ENCODE data around the gene SOCS4.
A peak's percentile ranks its signal among the peaks of the same experiment; 100 is the strongest.

Gene SOCS4

DNA sequence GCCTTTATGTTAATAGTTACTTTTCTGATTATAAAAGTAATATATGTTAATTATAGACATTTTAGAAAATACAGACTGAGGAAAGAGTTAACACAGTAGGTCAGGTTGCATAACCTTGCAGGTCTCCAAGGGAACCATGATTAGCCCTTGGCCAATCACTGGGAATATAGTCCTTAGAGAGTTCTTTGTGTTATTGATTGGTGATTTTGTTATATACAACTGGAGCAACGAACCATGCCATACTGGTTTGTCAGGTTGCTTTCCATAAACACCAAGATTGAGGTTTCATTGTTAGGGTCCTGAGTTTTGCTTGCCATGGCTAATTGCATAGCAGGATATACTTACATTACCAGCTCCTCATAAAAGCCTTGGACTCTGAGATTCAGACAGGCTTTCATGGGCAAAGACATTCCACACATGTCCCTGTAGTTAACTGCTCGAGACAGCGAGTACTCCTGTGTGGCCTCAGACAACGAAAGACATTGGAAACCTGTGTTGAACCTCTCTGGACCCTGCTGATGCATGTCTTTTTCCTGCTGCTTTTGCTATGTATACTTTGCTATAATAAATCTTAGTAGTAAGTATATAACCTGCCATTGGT, 58.1 kb downstream of the SOCS4 start:
- DNase-seq (ENCODE audit: low read depth in 2 of 3, low spot score in 2 of 3), result no peak

DNA sequence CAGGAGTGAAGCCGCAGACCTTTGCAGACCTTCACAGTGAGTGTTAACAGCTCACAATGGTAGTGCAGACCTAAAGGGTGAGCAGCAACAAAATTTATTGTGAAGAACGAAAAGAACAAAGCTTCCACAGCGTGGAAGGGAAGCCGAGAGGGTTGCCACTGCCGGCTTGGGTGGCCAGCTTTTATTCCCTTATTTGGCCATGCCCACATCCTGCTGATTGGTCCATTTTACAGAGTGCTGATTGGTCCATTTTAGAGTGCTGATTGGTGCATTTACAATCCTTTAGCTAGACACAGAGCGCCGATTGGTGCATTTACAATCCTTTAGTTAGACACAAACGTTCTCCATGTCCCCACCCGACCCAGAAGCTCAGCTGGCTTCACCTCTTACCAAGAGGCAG, 59.9 kb downstream of the SOCS4 start:
- DNase-seq (ENCODE audit: low read depth in 2 of 3, low spot score in 2 of 3), result no peak

DNA sequence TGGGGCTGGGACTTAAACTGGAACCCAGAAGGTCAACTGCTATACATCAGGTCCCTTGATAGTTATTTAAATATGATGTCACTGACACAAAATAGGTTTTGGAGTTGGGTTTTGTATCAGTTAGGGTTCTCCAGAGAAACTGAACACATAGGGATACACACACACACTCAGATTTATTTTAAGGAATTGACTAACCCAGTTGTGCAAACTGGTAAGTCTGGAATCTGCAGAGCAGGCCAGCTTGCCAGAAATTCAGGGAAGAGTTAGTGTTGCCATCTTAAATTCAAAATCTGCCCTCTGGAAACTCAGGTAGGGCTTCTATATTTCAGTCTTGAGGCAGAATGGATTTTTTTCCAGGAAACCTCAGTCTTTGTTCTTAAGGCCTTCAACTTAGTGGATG, 61.3 kb downstream of the SOCS4 start:
- no peak for DNase-seq (ENCODE audit: low read depth in 2 of 3, low spot score in 2 of 3)

DNA sequence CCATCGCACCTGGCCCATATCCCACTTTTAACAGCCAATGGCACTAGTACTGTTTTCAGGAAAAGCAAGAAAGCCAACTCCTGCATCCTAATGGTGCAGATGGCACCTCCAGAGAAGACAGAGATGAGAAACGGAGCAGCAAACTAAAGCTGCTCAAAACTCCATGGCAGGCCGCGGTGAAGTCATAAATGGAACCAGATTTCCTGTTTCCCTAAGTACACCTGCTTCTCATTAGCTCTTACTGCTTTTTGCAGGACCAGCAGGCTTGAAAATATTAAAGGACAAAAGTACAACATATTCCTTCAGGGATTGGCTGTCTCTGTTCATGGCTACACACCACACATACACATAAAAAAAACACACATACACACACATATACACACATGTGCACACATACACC, 65.3 kb downstream of the SOCS4 start:
- DNase-seq (ENCODE audit: low read depth in 2 of 3, low spot score in 2 of 3), result no peak

DNA sequence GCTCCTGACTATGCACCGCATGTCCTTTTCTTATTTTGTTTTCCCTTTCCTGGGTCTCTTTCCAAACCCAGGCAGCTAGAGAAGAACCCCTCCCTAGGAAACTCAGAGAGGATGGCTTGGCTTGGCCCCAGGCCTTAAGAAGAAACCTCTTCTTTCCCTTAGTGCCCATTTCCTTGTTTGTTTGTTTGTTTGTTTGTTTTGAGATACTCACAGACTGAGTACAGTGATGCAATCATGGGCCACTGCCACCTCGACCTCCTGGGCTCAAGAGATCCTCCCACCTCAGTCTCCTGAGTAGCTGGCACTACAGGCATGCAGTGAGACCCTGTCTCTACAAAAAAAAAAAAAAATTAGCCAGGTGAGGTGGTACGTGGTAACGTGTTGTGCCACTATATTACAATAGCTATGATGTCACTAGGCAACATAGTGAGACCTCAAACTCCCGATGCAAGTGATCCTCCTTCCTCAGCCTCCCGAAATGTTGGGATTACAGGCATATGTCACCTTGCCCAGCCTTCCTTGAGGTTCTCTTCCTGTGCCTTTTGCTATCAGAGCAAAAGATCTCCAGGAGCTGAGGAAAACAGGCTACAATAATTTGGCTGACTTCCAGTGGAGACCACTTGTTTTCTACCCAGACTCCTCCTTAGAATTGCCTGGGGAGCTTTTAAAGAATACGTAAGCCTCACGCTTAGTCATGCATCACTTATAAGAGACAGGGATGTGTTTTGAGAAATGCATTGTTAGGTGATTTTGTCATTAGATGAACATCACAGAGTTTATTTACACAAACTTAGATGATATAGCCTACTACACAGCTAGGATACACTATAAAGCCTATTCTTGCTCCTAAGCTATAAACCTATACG, 67.5 kb downstream of the SOCS4 start:
- DNase-seq (ENCODE audit: low read depth in 2 of 3, low spot score in 2 of 3), result no peak

DNA sequence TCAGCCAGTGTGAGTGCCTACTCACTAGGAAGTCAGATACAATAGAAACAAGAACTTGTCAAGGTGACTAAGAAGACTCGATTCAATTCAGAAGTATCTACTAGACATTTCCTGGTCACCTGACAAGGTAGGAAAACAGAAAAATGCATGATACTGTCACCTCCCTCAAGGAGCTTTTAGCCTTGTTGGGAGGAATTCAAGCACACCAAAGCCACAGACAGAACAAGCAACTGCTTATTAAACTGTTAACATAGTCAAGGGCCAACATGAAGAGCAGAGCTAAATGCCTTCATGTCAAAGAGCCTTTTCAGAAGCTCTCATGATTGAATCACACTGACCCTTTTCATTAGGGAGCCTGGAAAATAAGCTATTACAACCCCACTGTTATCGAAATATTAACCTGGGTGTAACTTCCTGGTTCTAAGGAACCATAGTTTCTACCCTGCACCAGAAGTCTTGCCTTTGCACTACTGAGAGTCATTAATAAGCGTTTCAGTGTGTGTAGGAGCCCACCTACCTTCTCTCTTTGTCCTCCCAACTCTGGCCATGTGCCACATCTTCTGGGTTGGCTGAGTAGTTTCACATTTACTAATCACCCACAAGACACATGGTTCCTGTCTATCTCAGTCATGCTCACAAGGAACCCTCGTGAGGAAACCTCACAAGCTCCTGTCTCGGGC, 71.0 kb downstream of the SOCS4 start:
- peak in 2 of 3 experiments; percentile 19 to 33 for DNase-seq (ENCODE audit: low read depth in 2 of 3, low spot score in 2 of 3)

DNA sequence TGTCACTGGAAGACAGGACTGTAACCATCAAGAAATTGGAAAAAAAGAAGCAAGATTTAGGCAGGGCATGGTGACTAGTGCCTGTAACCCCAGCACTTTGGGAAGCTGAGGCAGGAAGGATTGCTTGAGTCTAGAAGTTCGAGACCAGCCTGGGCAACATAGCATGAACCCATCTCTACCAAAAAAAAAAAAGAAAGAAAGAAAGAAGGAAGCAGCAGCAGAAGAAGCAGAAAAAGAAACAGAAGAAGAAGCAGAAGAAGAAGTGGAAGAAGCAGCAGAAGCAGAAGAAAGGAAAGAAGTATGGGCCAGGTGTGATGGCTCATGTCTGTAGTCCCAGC, 71.5 kb downstream of the SOCS4 start:
- DNase-seq (ENCODE audit: low read depth in 2 of 3, low spot score in 2 of 3), result no peak
